Activated T-cell treated with anti-CD3 and anti-CD28 coated beads, Interleukin-2, amount 50 U/mL, for 48 hours (primary cell): Measurements from ENCODE around the gene EDA.

Experiments
- DNase-seq, 2 experiments: peaks; one replicate each; pipeline ENCODE4 v3.0.0-alpha.2; 2020

EDA gene

DNA sequence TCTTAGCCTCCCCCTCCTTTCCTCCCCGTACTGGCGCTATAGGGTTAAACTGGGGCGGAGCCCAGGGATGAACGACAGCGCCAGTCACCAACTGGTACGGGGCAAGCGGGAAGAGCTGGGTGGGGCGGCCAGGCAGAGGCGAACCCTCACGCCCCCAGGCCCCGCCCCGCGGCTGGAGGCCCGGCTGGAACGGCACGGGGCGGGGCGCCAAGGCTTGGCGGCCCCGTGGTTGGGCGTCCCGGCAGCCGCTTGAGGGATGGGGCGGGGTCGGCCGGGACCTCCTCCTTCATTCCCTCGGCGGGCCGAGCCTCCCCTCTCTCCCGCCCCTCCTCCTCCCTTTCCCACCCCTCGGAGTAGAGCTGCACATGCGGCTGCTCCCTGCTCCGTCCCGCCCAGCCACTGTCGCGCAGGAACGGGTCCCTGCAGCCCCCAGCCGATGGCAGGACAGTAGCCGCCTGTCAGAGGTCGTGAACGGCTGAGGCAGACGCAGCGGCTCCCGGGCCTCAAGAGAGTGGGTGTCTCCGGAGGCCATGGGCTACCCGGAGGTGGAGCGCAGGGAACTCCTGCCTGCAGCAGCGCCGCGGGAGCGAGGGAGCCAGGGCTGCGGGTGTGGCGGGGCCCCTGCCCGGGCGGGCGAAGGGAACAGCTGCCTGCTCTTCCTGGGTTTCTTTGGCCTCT is at the start of gene EDA:
TSS of gene EDA (plus strand) at position 335 of the 678 bp plus-strand sequence.
- DNase-seq = peak; percentile 70 to 77

DNA sequence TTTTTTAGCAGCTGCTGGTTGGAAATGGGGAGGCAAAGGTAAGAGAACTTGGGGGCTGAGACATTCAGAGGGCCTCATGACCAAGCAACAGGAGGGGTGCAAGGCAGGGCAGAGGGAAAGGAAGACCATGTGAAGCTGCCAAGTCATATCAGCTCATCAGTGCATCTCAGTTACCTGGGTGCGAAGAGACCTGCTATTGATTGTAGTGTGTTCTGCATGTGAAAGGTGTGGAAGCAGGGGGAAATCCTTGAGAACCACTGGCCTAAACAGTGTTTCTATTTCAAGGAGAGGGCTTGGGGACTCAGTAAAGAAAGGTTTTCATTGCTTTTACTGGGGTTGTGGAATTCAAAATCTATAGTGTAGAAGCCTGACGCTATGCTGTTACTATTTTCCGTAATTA is 47.1 kb upstream of the EDA start:
- no peak for DNase-seq

DNA sequence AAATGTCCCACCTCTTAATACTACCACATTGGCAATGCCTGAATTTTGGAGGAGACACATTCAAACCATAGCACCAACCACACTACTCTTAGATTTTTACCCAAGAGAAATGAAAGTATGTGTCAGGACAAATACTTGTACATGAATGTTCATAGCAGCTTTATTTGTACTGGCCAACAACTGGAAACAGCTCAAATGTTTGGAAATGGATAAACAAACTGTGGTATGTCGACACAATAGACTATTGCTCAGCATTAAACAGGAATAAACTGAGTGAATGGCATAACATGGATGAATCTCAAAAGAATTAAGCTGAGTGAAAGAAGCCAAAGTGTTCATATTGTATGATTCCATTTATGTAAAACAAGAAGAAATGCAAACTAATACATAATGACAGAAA is 18.5 kb upstream of the EDA start:
- no peak for DNase-seq

DNA sequence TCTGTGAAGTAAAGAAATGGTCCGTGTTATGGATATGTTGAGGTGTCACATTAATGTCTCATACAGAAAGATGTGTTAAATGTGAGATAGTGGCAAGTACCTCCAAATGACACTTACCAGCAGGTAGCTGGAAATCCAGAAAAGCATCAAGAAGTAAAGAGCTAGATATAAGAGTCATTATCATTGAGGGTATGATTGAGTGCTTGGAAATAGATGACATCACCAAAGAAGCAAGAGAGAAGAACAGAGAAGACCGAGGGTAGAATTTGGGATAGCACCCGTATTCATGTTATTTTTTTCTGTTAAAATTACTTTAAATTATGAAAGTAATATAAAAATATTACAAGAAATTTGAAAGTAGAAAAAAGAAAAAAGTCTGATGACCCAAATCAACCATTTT is 15.7 kb upstream of the EDA start:
- no peak for DNase-seq

DNA sequence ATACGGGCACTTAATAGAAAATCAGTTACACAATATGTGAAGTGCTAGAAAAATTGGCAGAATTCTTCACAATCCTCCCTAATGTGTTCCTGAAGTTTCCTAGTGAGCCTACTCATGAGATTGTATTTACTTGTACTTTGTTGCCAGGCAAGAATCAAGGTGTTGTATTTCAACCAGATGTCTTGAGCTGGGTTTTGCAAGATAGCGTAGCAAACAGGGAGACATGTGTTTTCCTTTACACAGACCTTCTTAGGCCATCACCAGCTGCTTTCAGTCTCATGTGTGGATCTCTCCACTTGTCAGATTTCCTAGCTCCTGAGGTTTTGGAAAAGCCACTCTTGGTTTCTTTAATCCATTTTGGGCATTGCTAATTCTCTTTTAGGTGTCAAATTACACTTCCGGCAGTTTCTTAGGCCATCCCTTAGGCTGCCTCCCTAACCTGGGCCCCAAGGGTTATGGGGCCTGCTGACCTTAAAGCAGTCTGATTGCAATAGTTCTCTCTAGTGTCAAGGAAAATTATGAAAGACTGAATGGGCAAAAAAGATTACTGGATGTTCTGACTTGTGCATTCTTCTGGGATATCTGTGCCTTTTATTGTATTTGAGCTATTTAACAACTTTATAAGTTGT is 12.2 kb upstream of the EDA start:
- DNase-seq = no peak

DNA sequence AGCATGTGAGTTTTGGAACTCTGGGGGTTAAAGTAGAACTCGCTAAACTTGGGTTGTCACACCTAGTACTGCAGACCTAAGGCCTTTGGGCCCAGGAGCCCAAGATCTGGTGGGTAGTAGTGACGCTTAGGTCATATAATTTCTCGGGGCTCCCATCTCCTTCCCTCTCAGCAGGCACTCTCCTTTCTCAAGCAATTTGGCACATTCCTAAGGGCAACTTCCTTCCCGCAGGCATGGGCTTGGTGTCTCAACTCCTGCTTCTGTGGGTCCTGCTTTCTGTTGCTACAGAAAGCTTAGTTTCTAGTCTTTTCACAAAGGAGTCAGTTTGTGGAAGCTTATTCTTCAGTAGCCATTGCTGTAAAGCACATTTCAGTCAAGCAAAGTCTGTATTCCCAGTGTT is 10.4 kb upstream of the EDA start:
- DNase-seq = no peak

DNA sequence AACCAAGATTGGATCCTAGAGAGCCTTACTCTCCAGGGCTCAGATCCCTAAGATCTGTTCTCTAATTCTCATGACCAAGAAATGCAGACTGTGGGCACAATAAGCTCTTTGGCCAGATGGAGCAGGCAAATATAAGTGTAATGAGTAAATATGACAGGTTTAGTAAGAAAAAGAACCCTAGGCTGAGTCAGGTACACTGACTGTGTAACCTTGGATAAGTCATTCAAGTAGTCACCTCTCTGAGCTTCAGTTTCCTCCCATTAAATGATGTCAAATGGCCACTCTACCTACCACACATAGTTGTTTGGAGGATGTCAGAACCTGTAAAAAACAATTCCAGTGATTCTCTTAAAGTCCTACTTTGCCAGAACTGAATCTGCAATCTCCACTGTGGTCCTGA is 8.3 kb upstream of the EDA start:
- no peak for DNase-seq

DNA sequence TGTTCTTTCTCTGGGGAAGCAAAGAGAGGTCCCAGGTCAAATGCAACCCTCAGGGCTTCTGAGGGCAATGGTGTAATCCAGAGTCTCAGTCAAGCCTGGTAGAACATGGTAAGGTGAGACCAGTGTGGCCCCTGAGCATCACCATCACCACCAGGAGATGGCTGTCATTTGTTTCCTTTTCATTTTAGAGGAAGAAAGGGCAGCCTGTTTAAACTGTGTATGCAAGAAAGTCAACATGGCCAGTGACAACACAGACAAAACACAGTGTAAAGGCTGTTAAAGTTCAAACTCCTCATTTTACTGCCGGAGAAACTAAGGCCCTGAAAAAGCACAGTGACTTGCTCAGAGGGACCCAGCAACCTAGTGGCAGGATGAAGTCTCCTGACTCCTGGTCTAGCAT is 2.0 kb upstream of the EDA start:
- DNase-seq = no peak

DNA sequence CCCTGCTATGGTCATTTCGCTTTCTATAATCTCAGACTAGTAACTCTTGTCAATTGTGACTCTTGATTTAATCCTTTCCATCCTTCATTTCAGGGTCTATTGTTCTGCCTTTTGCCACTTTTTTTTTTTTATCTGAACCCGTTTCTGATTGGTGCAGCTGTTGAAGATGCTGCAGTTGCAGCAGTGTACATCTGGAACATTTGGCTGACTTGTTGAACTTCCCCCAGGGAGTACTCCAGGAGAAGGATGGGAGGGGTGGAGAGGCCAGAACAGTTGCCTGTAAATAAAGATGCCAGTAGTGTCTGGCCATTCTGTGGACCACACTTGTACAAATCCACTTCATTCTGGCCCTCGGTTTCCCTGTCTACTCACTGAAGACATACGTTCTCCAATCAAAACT is 1.0 kb upstream of the EDA start:
- no peak for DNase-seq

DNA sequence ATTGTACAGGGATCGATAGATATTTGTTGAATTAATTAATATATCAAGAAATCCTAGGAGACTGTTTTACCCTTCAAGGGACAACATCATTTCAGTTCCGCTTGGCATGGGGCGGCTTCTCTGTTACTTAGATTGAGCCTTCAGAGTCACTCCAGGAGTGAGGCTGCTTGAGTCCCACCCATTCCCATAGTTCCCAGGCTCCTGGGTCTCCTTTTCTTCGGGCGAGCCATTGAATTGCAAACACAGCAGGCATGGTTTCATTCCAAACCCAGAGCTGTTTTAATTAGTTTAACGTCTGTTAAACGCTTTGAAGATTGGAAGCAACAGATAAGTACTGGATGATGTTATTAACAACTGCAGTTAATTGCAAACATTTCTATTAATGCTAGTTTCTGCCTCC is 571 bp upstream of the EDA start:
- no peak for DNase-seq

DNA sequence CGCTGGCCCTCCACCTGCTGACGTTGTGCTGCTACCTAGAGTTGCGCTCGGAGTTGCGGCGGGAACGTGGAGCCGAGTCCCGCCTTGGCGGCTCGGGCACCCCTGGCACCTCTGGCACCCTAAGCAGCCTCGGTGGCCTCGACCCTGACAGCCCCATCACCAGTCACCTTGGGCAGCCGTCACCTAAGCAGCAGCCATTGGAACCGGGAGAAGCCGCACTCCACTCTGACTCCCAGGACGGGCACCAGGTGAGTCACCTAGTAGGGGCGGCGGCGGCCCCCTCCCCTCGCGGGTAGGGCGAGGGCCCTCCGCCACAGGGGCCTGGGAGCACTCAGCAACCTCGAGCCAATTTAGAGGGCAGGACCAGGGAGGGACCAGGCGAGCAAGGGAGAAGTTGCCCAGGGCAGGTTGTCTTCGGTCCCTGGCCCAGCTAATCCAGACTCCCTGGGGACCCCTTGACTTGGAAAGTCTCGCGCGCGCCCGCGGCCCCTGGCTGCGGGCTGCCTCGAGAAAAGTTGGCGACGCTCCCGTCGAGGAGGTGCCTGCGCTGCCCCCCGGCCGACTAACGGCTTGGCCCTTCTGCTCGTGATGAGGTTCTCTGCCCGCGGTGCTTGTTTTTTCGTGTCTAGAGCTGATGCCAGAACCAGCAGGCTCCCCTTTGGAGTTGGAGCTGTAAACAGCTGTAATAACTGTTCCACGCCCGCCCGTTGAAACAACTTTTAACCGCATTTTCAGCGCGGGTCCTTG is 717 bp downstream of the EDA start:
- no peak for DNase-seq

DNA sequence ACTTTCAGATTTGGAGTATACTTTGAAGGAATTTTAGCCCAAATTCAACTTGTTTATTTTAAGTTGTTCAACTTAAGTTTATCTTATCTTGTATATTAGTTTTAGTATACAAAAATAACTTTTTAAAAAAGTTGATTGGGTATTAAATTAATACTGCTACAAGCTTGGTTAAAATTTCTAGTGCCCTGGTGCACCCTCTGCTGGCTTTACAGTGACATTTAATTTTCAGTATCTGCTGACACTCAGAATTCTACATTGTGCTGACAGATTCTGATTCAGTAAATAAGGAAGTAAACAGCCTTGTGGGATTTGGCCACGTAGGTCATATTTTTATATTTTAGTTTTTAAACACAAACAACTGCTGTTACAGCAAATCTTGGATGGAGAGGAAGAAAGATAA is 2.9 kb downstream of the EDA start:
- no peak for DNase-seq

DNA sequence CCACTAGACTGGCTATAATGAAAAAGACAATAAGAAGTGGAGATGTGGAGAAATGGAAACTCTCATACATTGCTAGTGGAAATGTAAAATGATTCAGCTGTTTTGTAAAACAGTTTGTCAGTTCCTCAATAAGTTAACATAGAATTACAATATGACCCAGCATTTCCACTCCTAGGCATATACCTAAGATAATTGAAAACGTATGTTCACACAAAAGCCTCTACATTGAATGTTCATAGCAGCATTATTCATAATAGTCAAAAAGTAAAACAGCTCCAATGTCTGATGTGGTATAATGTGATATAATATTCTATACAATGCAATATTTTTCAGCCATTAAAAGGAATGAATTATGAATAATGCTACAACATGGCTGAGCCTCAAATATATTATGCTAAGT is 10.2 kb downstream of the EDA start:
- no peak for DNase-seq

DNA sequence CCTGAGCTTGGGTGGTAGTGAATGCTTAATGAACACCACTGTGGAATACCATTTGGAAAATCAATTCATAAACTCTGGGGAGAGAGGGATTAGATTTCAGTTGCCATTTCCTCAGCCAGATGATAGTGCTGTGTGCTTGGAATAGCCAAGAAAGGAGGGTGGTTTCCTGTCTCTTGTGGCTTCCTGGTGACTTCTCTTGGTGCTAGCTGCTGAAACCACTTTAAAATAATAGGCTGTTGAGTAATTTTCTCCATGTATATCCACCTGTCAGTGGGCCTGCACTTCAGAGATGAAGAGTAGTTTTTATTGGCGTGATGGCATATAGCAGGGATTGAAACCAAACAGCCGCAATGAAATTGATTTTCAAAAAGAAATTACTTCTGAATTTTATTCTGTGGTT is 11.8 kb downstream of the EDA start:
- no peak for DNase-seq

DNA sequence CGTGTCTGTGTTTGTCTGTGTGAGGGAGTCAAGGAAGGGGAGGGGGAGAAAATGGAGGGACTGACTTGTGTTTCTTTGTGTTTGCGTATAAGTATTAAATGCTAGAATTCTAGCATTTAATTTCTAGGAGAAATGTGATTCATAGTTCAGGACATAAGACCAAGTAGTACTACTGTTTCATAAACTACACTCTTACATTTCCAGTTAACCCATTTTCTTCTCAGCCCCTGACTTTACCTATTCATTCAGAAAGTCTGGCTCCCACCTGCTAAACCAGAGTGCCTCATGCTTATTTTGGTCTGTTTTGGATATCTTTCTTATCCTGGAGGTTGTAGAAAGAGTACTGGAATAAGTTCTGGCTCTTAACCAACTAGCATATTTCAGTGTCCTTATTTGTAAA is 14.2 kb downstream of the EDA start:
- no peak for DNase-seq

DNA sequence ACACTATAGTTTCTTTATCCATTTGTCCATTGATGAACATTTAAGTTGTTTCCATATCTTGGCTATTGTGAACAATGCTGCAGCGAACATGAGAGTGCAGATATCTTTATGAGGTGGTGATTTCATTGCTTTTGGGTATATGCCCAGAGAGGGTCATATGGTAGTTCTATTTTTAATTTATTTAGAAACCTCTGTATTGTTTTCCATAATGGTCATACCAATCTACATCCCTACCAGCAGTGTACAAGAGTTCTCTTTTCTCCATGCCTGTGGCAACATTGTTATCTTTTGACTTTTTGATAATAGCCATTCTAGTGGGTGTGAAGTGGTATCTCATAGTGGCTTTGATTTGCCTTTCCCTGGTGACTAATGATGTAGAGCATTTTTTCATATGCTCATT is 48.8 kb downstream of the EDA start:
- DNase-seq = no peak

DNA sequence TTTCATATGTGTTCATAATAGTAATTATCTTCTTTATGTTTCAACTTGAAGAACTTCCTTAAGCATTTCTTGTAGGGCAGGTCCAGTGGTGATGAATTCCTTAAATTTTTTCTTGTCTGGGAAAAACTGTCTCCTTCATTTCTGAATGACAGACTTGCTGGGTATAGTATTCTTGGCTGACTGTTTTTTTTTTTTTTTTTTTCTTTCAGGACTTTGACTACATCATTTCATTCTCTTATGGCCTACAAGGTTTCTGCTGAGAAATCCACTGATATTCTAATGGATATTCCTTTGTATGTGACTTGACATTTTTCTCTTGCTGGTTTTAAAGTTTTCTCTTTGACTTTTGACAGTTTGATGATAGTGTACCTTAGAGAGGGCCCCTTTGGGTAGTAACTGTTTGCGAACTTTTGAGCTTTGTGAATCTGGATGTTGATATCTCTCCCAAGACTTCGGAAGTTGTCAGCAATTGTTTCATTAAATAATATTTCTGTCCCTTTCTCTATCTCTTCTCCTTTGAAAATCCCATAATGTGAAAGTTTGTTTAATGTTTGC is 54.2 kb downstream of the EDA start:
- DNase-seq = no peak

DNA sequence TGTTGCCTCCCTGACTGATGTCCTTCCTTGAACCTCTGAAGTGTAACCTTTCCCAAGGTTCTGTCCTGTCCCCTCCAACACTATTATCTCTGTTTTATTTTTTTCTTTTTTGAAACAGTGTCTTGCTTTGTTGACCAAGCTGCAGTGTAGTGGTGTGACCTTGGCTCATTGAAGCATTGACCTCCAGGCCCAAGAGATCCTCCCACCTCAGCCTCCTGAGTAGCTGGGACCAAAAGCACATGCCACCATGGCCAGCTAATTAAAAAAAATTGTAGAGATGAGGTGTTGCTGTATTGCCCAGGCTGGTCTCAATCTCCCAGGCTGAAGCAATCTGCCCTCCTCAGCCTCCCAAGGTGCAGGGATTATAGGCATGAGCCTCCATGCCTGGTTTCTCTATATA is 59.0 kb downstream of the EDA start:
- no peak for DNase-seq

DNA sequence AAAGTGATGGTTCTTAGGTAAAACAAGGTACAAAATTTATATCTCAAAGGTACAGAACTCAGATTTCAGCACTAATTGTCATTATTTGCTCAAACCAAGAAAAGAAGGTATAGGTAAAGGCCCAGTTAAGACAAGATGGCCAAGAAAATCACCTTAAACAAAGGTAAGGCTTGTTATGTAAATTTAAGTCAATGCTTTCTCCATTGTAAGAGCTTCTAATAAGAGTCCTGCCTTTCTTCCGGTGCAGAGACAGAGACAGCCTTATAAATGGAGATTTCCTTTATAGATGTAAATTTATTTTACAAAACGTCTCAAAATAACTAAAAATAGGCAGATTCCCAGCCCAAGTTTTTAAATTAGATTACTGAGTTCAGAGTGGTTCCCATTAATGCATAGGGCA is 89.9 kb downstream of the EDA start:
- no peak for DNase-seq

DNA sequence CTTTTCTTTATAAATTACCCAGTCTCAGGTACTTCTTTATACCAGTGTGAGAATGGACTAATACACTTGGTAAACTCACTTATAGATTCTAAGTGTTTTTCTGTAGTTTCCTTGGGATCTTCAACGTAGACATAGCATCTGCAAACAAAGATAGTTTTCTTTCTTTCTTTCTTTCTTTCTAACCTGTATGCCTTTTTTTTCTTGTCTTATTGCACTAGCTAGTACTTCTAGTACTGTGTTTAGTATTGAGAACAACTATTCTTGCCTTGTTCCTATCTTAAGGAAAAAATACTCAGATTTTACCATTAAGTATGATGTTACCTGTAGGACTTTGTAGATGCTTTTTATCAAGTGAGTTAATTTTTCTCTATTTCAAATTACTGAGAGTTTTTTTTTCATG is 102.2 kb downstream of the EDA start:
- DNase-seq = no peak

DNA sequence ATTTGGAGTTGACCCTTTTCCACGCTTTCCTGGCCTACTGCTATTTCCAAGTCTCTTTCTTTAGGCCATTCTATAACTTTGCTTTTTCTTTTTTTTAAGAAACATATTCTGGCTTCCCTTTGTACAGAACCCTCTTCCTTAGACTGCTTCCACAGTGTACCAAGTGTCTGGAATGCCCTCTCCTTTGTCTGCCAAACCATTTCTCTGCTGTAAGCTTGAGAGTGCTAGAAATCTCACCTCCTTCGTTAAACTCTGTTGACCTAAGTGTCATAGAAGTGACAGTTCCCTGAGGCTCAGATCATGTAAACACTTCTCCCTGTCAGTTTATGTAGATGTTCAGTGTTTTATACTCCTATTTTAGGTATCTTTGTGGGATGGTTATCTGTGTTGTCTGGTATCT is 108.4 kb downstream of the EDA start:
- DNase-seq = no peak

DNA sequence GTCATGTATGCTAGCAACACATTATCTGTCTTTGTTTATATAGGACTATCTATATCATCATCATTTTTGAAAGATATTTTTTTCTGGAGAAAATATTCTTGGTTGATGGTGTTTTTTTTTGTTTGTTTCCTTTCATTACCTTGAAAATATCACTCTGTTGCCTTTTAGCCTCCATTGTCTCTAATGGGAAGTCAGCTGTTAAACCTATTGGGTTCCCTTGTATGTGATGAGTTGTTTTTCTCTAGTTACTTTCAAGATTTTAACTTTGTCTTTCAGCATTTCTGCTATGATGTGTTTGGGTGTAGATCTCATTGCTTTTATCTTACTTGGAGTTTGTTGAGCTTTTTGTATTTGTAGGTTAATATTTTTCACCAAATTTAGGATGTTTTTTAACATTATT is 124.4 kb downstream of the EDA start:
- no peak for DNase-seq

DNA sequence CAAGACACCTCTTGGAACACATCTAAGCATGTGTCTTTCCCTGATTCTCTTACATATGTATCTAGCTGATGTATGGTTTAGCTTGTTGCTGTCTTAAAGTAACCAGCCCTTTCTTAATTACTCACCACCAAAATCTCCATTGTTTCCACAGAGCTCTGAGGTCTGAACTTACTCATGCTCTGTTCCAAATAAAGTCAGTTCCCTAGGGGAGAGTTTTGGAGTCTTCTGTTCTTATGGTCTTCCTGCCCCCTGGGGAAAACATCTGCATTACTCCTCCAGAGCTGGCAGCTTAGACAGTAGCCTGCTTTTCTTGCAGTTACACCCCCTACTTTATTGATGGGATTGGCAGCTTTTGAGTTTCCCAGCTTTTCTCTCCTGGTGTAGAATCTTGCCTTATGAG is 125.8 kb downstream of the EDA start:
- no peak for DNase-seq

DNA sequence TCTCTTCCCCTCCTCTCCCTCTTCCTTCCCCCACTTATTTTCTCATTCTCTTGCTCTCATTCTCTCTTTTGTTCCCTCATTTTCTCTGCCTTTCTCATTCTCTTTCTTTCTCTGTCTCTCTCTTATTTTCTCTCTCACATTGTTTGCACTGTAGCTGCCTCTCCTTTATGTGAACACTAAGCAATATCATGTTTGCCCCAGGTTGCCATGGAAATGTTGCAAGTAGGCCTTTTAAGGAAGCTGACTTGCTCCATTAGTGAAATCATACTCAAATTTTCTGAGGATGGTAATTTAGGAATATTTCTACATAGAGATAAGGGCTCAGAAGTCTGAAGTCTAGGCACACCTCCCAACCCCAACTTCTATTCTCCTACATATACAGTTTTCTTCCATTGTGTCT is 130.1 kb downstream of the EDA start:
- DNase-seq = no peak
